Upper lobe of right lung (tissue), 1 donor: ENCODE data around the gene PRTFDC1. TPM values are rescaled to one million over a fixed set of nuclear protein-coding genes. Genes with fewer than 3 reads are reported as not detected.
"Not testable (repeated sequence)": the region's sequence is repeated elsewhere in the genome, so short reads cannot be mapped to it uniquely, and the experiment has no call there.

Experiments used
- ATAC-seq: fragments of 200-7000 bp; cut with Tn5 transposase; one replicate; pipeline ENCODE4 v1.9.1; 2020; ENCODE audit warnings: mild to moderate bottlenecking, moderate library complexity
- DNase-seq: peaks from one replicate; pipeline ENCODE4 v3.0.0-alpha.2; 2020
- H3K27ac ChIP-seq: fragments of 200-600 bp; one replicate; pipeline ENCODE4 v1.8.0; 2022
- H3K27me3 ChIP-seq: fragments of 200-600 bp; one replicate; pipeline ENCODE4 v1.8.0; 2022; ENCODE audit warnings: mild to moderate bottlenecking
- H3K36me3 ChIP-seq: fragments of 200-600 bp; one replicate; pipeline ENCODE4 v1.8.0; 2022
- H3K4me1 ChIP-seq: fragments of 200-600 bp; one replicate; pipeline ENCODE4 v1.8.0; 2022
- H3K4me3 ChIP-seq: fragments of 200-600 bp; one replicate; pipeline ENCODE4 v1.8.0; 2022; ENCODE audit warnings: mild to moderate bottlenecking
- H3K9me3 ChIP-seq: fragments of 200-600 bp; one replicate; pipeline ENCODE4 v1.8.0; 2022
- CTCF ChIP-seq: fragments of 200-600 bp; IDR thresholded peaks from one replicate; pipeline ENCODE4 v1.8.0; 2022; ENCODE audit warnings: antibody characterized with exemption
- intact Hi-C: fragments of 100-400 bp; cut with DNase I; formaldehyde crosslinking; loops from one replicate; pipeline ENCODE4 v1.11.0; 2022
- total RNA-seq: library from RNA; stranded (reverse); fragmentation: NEBNext Ultra II Directional; extraction: Animal tissue kit (Norgen Biotek cat#: 25700); gene quantifications from one replicate; pipeline ENCODE4 v1.2.1, GENCODE V29; 2021
- donor health status: DM: no; HTN: yes; CAD: no; lungs with severe emphysema.

PRTFDC1 gene
- total RNA-seq, 1 donor from 2014 or later, result 2.7 TPM

- no peak for TF ChIP-seq CTCF
- DNase-seq, result no peak
- no peaks in the 10 kb centered on the region for H3K9me3 ChIP-seq
- intact Hi-C loops, result no loop called here
- H3K4me3 ChIP-seq, result no peak overlapping the region
- H3K27me3 ChIP-seq, result no peaks in the 10 kb centered on the region
- H3K27ac ChIP-seq, result no peak overlapping the region
- H3K36me3 ChIP-seq, result no peaks in the 10 kb centered on the region
- no peak for ATAC-seq
- no peaks in the 10 kb centered on the region for H3K4me1 ChIP-seq
Observed at GRCh38 chr10:24844742-24845141, 107.7 kb downstream of the PRTFDC1 start.

- H3K4me1 ChIP-seq, result no peaks in the 10 kb centered on the region
Observed at GRCh38 chr10:24843256-24843655, 109.2 kb downstream of the PRTFDC1 start.

GRCh38 chr10:24842856-24843255 lies 109.5 kb downstream of the PRTFDC1 start:
- H3K36me3 ChIP-seq, result no peaks in the 10 kb centered on the region
- no peak overlapping the region for H3K27ac ChIP-seq
- ATAC-seq, result no peak
- intact Hi-C loops, result no loop called here
- H3K9me3 ChIP-seq, result no peaks in the 10 kb centered on the region
- H3K4me3 ChIP-seq, result no peak overlapping the region
- no peaks in the 10 kb centered on the region for H3K27me3 ChIP-seq
- DNase-seq, result no peak
- no peak for TF ChIP-seq CTCF
- H3K4me1 ChIP-seq, result no peaks in the 10 kb centered on the region

More at GRCh38 chr10:24843256-24843655, 109.2 kb downstream of the PRTFDC1 start:
- intact Hi-C loops, result no loop called here
- ATAC-seq, result no peak
- no peak for TF ChIP-seq CTCF
- no peak for DNase-seq
- Histone ChIP-seq H3K27me3 (no peaks in the 10 kb centered on the region), H3K36me3 (no peaks in the 10 kb centered on the region), H3K4me3 (no peak overlapping the region), H3K9me3 (no peaks in the 10 kb centered on the region), H3K27ac (no peak overlapping the region)

GRCh38 chr10:24841530-24841929 lies 110.9 kb downstream of the PRTFDC1 start:
- Histone ChIP-seq H3K27ac (no peak overlapping the region), H3K27me3 (no peaks in the 10 kb centered on the region), H3K4me3 (no peak overlapping the region), H3K36me3 (no peaks in the 10 kb centered on the region), H3K4me1 (no peaks in the 10 kb centered on the region), H3K9me3 (no peaks in the 10 kb centered on the region)
- no peak for ATAC-seq
- intact Hi-C loops, result no loop called here
- no peak for TF ChIP-seq CTCF
- DNase-seq, result no peak

GRCh38 chr10:24840784-24841183 lies 111.6 kb downstream of the PRTFDC1 start:
- no peak for DNase-seq
- Histone ChIP-seq H3K9me3 (no peaks in the 10 kb centered on the region), H3K4me1 (no peaks in the 10 kb centered on the region), H3K27ac (no peak overlapping the region), H3K27me3 (no peaks in the 10 kb centered on the region), H3K36me3 (no peaks in the 10 kb centered on the region), H3K4me3 (no peak overlapping the region)
- TF ChIP-seq CTCF, result no peak
- intact Hi-C loops, result no loop called here
- no peak for ATAC-seq

- ATAC-seq, intact Hi-C loops, H3K36me3 ChIP-seq, H3K4me3 ChIP-seq, H3K9me3 ChIP-seq, DNase-seq, H3K27ac ChIP-seq, H3K4me1 ChIP-seq, H3K27me3 ChIP-seq: not testable (repeated sequence)
Observed at GRCh38 chr10:24837781-24838180, 114.6 kb downstream of the PRTFDC1 start.
